GM04504 (cell line): ENCODE results near the gene ATF1.
A peak's percentile ranks its signal among the peaks of the same experiment; 100 is the strongest.
"Not testable (repeated sequence)": the region's sequence is repeated elsewhere in the genome, so short reads cannot be mapped to it uniquely, and the experiment has no call there.

Experiments
- DNase-seq: peaks from one replicate; pipeline ENCODE4 v3.0.0-alpha.2; 2012; ENCODE audit warnings: low read depth

The ATF1 gene

GRCh38 chr12:50803230-50803875 is 39.5 kb downstream of the ATF1 start:
- no peak for DNase-seq

- no peak for DNase-seq
Observed at GRCh38 chr12:50806176-50806575, 42.3 kb downstream of the ATF1 start.

GRCh38 chr12:50809131-50809530 is 45.2 kb downstream of the ATF1 start:
- not testable (repeated sequence) for DNase-seq

GRCh38 chr12:50814921-50815320 is 51.0 kb downstream of the ATF1 start:
- not testable (repeated sequence) for DNase-seq

- DNase-seq, result no peak
Observed at GRCh38 chr12:50820177-50820576, 56.3 kb downstream of the ATF1 start.

- DNase-seq, result no peak
Observed at GRCh38 chr12:50822082-50822481, 58.2 kb downstream of the ATF1 start.

- DNase-seq, result not testable (repeated sequence)
Observed at GRCh38 chr12:50823724-50824123, 59.8 kb downstream of the ATF1 start.

- DNase-seq, result no peak
Observed at GRCh38 chr12:50824914-50825313, 61.0 kb downstream of the ATF1 start.

- peak; percentile 51 for DNase-seq
Observed at GRCh38 chr12:50825372-50825838, 61.5 kb downstream of the ATF1 start.

GRCh38 chr12:50828121-50828520 is 64.2 kb downstream of the ATF1 start:
- DNase-seq, result no peak

GRCh38 chr12:50828886-50829285 is 65.0 kb downstream of the ATF1 start:
- DNase-seq, result no peak

- DNase-seq, result not testable (repeated sequence)
Observed at GRCh38 chr12:50833801-50834200, 69.9 kb downstream of the ATF1 start.

GRCh38 chr12:50839042-50839441 is 75.1 kb downstream of the ATF1 start:
- DNase-seq, result no peak

GRCh38 chr12:50840809-50841487 is 77.0 kb downstream of the ATF1 start:
- DNase-seq, result no peak

- no peak for DNase-seq
Observed at GRCh38 chr12:50841716-50842531, 78.0 kb downstream of the ATF1 start.

- DNase-seq, result no peak
Observed at GRCh38 chr12:50842637-50843493, 79.0 kb downstream of the ATF1 start, which contains the start of gene TMPRSS12. TSS of gene TMPRSS12 (plus strand) at chr12:50842926. CDS start at chr12:50842965, 39 bp downstream.

GRCh38 chr12:50845021-50845647 is 81.2 kb downstream of the ATF1 start:
- DNase-seq, result no peak

GRCh38 chr12:50848963-50849362 is 85.1 kb downstream of the ATF1 start:
- no peak for DNase-seq

GRCh38 chr12:50855218-50855617 is 91.3 kb downstream of the ATF1 start:
- not testable (repeated sequence) for DNase-seq

- not testable (repeated sequence) for DNase-seq
Observed at GRCh38 chr12:50855679-50856078, 91.8 kb downstream of the ATF1 start.

GRCh38 chr12:50859621-50860310 is 95.9 kb downstream of the ATF1 start:
- no peak for DNase-seq
